ENCODE data around the gene FOXI2.

FOXI2 gene

DNA sequence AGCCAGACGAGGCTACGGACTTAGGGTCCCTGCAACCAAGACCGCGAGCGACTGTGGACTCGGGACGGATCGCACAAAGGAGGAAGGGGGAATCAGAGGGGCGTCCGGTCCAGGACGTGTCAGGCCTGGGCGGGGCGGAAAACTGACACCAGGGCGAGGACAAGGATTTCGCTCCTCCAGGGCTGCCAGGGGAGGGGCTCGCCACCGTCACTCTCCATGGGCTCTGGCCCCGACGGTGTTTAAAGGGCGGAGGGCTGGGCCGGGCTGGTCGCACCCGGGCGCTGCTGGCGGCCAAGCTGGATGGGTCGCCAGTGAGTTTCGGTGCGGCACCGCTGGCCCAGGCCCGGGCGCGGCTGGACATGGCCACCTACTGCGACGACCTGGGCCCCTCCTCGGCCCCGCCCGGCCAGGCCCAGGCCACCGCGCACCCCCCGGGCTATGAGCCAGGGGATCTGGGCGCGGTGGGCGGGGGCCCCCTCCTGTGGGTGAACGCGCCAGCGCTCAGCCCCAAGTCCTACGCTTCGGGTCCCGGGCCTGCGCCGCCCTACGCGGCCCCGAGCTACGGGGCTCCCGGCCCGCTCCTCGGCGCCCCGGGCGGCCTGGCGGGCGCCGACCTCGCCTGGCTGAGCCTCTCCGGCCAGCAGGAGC lies at the start of gene FOXI2:
FOXI2 (plus strand) TSS at position 271 of the 648 bp plus-strand sequence; CDS start at position 360, 89 bp downstream.
- FAIRE-seq = no peak

DNA sequence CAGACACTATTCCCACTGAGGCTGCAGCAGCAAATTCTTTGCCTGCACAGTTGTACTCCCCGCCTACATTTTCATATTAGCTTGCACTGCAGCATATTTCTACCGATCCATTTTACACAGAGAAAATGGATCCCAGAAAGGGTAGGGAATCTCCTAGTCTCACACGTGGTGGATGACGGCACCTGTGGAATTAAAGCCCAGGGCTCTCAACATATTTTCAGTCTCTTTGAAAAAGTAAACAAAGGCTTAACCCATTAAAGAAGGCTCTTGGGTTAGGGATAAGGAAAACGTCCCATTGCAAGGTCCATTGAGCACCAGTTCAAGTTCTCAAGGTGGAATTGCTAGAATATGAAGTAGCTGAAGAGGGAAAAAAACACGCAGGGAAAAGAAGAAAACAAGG lies 49.4 kb upstream of the FOXI2 start:
- FAIRE-seq = no peak

DNA sequence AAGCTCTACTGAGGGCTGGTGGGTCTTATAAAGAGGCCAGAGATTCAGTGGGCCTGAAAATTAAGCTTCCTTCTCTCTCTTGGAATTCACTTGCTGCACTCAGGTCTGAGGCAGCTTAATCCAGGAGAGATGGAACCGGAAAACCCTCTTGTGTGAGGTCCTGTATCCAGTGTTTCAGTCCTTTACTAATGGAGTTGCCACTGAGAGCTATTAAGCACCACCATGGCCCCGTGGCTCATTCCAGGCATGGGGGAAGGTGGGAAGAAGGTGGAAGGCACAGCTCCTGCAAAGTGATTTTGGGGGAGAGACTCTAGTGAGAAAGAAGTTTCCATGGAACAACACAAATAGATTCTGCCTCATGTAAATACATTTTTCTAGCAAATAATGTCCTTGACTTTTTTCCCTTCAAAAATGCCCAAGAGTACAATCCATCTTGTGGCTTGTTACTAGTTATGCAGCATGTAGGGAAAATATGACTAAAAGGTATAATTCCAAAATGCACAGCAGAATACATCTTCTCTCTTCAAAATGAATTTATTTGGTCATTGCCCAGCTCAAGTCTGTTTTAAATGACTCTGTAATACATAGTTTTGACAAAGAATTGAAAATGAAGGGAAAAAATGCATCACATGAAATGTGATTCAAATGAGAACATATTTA lies 46.7 kb upstream of the FOXI2 start:
- no peak for FAIRE-seq

DNA sequence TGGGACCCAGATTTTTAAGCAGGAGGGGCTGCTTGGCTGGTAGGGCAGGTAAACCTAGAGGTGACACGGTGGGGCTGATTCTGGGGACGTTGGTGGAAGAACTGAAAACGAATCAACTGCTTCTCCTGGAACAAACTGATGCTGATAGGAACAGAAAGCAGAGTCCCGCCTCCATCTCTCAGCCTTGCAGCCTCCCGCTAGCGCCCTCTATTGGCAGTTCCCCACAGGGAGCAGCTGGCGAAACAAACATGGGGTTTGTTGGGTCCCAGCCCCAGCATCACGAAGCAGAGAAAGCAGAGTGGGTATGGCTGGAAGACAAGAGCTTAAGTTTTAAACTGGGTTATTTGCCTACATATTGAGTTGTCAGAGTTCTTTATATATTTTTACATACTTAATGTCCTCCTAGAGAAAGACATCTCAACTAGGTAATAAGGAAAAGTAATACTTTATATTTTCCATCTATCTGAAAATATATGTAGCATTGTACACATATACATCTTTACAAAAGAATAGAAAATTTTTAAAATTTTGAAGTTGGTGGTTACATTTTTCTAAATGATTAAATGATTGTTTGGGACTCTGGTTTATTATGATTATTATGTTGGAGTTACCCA lies 42.3 kb upstream of the FOXI2 start:
- FAIRE-seq = no peak

DNA sequence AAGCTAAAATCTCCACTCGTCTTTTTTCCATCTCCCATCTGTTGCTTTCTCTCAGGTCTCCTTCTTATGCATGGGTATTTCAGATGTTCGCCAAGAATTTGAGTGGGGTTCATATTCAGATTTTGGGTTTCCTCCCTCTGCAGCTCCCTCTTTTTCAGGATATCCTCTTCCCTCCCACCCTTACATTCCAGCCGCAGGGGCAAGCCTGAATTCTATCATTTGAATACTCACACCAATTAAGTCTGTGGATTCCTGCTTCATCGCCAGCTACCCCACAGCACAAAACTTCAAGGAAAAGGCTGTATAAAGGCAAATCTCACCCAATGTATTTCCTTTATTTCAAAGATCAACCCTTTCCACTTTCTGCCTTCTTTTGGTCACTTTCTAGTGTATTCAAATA lies 41.6 kb upstream of the FOXI2 start:
- no peak for FAIRE-seq

DNA sequence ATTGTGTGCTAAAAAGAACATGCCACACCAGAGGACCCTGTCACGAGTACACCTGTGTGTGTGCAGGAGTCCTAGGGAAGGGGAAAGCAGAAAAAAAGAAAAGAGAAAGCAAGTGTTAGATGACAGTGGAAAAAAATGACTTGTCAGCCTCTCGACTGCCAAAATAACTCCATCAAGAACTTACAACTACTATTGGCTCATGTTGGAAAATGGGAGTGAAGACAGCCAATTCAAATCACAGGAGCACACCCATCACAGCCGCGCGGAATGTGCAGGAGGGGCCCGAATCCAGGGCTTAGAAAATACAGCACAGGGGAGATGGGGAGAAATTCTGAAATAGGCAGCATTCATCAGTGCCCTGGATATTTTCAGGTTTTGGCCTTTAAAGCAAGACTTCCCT lies 38.1 kb upstream of the FOXI2 start:
- no peak for FAIRE-seq

DNA sequence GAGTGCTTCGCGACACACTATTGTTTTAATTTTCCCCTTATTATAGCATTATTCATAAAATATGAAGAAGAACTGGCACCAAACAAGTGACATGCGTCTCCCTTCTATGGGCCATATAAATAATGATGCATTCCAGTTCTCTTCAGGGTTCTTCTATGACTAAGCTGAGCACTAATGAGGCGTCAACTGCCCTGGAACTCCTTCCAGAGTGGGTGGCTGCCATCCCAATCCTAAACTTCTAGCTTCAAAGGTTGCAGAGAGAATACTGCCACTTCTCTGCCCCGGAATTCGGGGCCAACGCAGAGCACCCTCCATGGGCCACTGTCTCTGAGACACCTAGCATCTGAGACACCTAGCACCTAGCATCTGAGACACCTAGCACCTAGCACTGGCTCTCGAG lies 37.7 kb upstream of the FOXI2 start:
- no peak for FAIRE-seq

DNA sequence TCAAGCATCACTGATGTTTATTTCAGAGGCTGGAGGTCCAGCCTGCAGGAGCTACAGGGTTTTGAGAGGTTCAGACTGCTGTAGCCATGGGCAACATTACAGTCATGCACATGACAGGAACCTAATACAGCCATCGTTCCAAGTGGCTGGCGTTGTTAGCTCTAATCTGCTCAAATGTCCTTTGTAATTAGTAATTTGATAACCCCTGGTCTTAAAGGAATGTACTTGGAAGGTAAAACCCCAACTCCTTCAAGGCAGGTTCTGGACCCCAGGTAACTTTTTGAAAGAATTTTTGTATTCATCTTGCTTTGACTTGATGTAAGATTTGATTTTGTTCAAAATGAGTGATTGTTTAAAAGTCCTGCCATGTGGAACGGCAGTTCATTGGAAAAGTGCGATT lies 34.7 kb upstream of the FOXI2 start:
- FAIRE-seq = no peak

DNA sequence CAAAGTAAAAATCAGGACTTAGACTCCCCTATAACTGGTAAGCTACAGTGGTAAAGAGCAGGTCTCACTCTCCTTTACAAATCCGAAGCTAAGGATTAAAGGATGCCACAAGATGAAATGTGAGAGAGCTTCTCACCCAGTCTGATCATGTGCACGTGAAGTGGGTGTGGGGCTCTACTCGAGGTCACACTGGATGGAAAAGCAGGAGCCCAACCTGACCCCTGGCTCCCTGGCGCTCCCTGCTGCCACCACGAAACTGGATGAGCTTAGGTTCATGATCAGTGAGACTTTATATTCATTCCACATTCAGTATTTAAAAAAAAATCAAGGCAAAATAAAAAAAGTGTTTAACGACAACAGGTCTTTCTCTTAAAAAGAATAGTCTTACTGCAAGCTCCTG lies 21.7 kb upstream of the FOXI2 start:
- no peak for FAIRE-seq

DNA sequence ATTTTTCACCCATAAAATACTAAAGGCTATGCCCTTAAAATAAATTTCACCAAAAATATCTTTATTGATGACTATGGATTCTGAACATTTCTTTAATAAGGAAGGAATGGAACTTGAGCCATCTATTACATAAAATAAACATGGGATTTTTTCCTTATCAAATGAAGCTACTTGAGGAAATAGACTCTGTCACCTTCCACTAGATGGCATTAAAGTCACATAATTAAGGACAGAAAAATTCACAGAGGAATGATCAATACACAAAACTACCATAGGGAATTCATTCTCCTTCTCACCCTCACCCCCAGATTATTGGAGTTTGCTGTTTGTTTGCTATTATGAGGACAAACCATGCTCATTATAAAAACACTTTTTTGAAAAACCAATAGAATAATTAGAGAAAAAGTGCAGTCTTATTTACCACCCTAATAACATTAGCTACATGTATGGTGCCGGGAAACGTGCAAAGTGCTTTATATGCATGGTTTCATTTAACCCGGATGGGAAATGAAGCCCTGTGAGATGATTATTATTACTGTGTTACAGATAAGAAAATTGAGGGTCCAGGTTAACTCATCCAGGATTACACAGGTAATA lies 21.1 kb upstream of the FOXI2 start:
- FAIRE-seq = peak; percentile 98

DNA sequence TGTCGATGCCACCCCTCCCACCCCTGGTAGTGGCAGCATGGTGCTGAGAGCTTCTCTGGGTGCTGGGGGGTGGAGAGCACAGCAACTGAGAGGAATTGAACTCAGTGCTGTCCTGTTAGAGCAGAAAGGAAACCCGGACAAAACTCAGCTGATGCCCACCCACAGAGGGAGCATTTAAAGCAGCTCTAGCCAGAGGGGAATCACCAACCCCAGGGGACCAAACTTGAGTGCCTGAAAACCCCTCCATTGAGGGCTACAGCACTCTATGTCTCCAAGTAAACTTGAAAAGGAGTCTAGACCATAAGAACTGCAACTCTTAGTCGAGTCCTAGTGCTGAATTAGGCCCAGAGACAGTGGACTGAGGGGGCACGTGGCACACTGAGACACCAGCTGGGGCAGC lies 16.8 kb upstream of the FOXI2 start:
- FAIRE-seq = no peak

DNA sequence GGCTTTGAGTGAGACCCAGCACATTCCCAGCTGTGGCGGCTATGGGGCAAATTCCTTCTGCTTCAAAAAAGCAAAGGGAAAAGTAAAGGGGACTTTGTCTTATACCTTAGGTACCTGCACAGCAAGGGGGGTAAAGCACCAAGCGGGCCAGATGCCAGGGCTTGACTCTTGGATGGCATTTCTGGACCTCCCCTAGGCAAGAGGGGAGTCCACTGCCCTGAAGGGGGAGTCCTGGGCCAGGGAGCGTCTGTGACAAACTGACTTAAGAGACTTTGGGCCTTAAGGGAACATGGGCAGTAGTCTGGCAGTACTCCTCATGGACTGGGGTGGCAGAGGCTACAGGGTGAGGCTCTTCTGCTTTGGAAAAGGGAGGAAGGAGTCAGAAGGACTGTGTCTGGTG lies 16.1 kb upstream of the FOXI2 start:
- no peak for FAIRE-seq

DNA sequence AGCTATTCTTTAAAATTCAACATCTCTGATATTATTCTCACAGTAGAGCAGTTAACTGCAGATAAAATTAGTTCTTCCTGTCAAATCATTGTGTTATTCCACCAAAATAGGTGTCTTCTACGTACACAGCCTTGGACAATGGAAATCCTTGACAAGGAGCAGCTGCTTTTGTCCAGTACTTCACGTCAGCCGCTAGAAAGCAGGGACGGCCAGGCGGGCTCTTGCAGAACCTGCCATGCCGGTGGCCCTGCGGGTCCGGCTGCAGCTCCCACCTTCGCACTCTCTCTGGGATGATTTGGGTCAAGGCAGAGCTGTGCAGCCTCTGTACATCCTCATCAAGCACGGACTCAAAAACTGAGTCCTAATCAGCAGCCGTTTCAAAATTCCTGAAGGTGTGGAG lies 2.2 kb upstream of the FOXI2 start:
- FAIRE-seq = no peak

DNA sequence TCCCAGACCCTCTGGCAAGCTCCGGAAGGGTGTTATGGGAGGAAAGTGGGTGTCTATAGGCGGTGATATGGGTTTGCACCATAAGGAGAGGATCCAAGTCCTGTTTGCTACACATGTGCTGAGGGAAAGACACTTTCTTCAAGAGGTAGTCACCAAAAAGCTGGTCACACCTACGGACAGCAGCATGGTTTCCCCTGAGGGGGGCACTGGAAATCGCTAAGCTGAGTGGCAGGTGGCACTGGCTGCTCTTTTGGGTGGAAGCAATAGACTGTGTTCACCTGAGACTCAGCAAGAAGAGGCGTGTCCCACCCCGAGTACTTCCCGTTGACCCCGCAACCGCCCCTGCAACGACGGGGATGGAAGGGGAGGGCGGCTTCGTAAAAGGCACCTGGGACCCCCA lies 1.8 kb upstream of the FOXI2 start:
- FAIRE-seq = no peak

DNA sequence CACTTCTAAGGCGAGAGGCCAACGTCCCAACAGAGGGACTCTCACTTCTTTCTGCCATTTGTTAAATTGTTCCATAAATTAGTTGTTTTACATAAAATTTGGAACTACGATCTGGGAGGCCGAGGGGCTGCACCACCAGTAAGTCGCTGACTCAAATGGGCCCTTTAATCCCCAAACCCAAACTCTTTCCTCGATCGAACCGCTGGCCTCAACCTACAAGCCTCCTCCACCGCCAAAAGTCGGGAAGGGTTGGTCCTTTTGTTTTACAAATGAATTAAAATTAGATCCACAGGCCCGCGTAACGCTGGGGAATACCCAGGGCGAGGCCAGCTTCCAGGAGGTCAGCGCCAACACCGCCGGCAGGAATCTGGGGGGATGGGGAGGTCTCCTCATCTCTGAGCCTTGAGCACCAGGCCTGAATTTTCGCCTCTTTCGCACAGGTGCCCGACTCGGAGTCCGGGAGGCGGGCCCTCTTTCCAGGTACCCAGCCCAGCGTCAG lies 1.2 kb upstream of the FOXI2 start:
- no peak for FAIRE-seq

DNA sequence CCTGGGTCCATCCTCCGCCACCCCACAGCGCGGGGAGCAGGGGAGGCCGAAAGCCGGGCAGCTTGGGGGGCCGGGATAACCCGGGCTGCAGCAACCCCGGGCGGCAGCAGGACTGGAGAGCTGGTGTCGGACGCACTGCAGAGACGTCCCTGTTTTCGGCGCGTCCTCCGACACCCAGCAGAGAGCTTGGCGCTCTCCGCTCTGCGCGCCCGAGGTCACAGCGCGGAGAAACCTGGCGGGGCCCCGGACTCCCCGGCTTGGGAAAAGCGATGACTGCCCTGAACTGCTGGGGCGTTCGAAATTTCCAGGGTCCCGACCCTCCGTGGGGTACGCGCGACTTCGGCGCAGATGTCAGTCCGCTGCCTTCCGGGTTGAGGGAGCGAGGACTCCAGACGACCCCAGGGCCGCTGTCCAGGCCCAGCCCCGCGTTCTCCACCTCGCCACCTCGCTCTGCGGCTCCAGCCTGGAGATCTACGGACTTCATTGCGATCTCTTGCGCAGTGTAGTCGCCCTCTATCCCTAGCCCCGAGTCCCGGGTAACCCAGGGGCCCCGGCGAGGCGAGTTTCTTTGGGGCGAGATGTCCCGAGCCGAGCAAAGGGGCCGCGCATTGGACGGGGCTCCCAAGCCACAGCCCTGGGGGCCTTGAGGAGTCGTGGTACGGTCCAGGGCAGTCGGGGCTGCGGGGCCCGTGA lies 617 bp upstream of the FOXI2 start:
- FAIRE-seq = no peak

DNA sequence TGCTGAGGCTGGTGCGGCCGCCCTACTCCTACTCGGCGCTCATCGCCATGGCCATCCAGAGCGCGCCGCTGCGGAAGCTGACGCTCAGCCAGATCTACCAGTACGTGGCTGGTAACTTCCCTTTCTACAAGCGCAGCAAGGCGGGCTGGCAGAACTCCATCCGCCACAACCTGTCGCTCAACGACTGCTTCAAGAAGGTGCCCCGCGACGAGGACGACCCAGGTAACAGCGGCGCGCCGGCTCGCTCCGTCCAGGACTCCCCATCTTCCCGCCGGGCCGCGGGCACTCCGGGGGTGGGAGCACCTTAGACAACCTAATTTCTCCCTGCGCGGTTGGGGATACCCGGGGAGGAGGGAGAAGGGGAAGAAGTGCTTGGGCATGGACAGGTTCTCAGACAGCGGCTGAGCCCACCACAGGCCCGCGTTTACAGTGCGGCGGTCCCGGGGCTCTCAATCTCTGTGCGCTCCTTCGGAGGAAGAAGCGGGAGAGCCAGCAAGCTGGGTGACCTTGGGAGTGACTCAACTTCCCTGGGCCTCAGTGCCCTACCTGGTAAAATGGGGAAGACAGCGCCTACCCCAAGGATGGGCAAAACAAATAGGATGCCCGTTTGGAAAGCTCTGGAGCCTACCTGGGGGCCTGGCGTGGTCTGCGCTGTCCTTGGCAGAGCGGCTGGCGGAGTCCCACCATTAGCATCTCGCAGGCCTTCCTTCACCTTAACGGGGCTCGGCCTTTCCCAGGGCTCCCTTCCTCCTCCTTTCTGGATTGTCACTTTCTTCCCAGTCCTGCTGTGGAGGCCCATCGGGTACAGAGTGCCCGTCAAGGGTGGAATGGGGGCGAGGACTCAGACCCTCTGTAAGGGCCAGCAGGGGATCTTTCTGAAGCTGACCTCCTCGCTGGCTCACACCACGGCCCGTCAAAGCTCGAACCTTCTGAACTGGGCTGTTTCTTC lies 852 bp downstream of the FOXI2 start:
- no peak for FAIRE-seq

DNA sequence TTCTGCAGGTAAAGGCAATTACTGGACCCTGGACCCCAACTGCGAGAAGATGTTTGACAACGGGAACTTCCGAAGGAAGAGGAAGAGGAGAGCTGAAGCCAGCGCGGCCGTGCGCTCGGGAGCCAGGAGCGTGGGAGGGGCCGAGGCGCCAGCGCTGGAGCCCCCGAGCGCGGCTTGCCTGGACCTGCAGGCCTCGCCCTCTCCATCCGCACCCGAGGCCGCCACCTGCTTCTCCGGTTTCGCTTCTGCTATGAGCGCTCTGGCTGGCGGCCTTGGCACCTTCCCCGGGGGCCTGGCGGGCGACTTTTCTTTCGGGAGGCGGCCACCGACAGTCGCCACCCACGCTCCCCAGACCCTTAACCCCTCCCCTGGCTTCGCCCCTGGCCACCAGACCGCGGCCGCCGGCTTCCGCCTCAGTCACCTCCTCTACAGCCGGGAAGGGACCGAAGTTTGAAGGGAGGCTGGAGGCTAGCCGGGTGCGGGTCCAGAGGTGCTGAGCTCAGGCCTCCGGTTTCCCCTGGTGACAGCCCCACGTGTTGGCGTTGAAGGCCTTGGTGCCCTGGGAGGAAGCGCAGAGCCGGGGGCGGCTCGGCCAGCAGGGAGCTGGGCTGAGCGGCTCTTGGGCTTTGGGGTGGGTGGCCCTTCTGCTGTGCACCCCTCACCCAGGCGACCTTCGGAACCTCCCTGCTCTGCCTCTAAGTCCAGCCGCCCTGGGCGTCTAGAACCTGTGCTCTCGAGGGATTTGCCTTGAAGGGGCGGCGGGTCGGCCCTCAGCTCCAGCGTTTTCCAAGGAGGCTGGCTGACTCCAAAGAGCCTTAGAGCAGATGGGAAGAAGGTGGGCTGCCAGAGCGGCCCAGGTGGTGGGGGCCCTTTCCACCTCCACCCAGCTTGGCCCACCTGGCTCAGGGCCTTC lies 1.8 kb downstream of the FOXI2 start:
- FAIRE-seq = no peak

DNA sequence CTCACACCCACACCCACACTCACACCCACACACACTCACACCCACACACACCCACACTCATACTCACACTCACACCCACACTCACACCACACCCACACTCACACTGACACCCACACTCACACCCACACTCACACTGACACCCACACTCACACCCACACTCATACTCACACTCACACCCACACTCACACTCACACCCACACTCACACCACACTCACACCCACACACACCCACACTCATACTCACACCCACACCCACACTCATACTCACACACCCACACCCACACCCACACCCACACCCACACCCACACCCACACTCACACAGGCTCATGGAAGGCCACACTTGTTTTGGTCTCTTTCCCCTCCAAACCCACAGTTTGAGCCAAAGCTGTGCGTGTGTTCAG lies 2.9 kb downstream of the FOXI2 start:
- FAIRE-seq = no peak

DNA sequence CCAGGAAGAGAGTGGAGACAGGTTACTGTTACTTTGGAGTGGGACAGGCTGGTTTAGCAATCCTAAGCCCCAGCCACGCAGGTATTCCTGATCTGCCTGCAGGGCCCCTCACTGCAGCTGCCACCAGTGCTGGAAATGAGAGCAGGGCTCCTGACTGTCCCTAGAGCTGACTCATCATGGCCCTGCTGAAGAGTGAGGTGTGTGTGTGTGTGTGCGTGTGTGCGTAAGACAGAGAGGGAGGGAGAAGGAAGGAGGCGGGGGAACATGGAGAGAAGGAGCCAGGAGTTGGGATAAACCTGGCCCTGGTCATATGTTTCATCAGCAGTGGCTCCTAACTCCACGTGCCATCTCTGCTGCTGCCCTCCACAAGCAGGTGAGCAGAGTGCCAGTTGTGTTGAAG lies 3.6 kb downstream of the FOXI2 start:
- no peak for FAIRE-seq

DNA sequence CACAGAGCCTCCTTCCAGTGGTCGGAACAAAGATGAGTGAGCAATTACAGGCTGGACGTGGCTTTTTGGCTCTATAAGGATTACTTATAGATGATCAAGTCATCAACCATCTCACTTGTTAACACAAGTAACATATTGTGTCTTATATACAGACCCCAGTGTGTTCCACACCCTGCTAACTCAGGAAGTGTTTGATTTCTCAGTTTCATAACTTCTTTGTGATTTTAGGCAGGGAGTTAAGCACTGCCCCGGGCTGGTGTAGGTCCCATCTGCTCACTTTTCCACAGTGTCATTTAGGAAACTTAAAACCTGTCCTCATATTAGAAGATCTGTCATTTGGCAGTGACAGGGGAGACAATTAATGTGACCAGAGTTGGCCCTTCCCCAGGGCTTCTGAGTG lies 6.2 kb downstream of the FOXI2 start:
- no peak for FAIRE-seq
